Activated T-cell treated with anti-CD3 and anti-CD28 coated beads, Interleukin-2, amount 50 U/mL, for 72 hours (primary cell): Measurements from ENCODE around the gene ZNF723. TPM values are rescaled to one million over a fixed set of nuclear protein-coding genes. Genes with fewer than 3 reads are reported as not detected.
"Not testable (repeated sequence)": the region's sequence is repeated elsewhere in the genome, so short reads cannot be mapped to it uniquely, and the experiment has no call there.

Experiments used
- ATAC-seq, 2 donors: fragments of 150-1000 bp; cut with Tn5 transposase; replicated peaks in 1 of 2; 2 replicates each; pipeline ENCODE4 v1.10.0; 2021; ENCODE audit warnings: moderate library complexity in 2 of 2, mild to moderate bottlenecking in 1 of 2
- DNase-seq, 2 donors: peaks; one replicate each; pipeline ENCODE4 v3.0.0; 2021 to 2022; ENCODE audit warnings: mixed read lengths in 1 of 2
- H3K27ac Mint-ChIP-seq: one replicate; pipeline ENCODE4 v1.8.0; 2022; ENCODE audit warnings: mild to moderate bottlenecking, moderate library complexity, mixed read lengths
- H3K27me3 Mint-ChIP-seq: one replicate; pipeline ENCODE4 v1.8.0; 2022; ENCODE audit warnings: low read depth, mixed read lengths
- H3K36me3 Mint-ChIP-seq, 2 donors: one replicate each; pipeline ENCODE4 v1.8.0; 2022; ENCODE audit warnings: mixed read lengths in 2 of 2, mild to moderate bottlenecking in 1 of 2; ENCODE audit not compliant: insufficient read depth in 2 of 2
- H3K4me1 Mint-ChIP-seq: one replicate; pipeline ENCODE4 v1.8.0; 2022; ENCODE audit warnings: low read depth, mixed read lengths
- H3K4me3 Mint-ChIP-seq, 2 donors: one replicate each; pipeline ENCODE4 v1.8.0; 2022; ENCODE audit warnings: mild to moderate bottlenecking in 2 of 2, mixed read lengths in 2 of 2, moderate library complexity in 2 of 2
- H3K9me3 Mint-ChIP-seq, 2 donors: one replicate each; pipeline ENCODE4 v1.8.0; 2022; ENCODE audit warnings: mixed read lengths in 2 of 2
- total RNA-seq, 2 donors: library from RNA; stranded (reverse); gene quantifications; one replicate each; pipeline ENCODE4 v1.2.3, GENCODE V29; 2022

Gene ZNF723
- under 1 TPM in 1 of 2 donors, not detected in 1; 0.14 TPM for total RNA-seq

DNA sequence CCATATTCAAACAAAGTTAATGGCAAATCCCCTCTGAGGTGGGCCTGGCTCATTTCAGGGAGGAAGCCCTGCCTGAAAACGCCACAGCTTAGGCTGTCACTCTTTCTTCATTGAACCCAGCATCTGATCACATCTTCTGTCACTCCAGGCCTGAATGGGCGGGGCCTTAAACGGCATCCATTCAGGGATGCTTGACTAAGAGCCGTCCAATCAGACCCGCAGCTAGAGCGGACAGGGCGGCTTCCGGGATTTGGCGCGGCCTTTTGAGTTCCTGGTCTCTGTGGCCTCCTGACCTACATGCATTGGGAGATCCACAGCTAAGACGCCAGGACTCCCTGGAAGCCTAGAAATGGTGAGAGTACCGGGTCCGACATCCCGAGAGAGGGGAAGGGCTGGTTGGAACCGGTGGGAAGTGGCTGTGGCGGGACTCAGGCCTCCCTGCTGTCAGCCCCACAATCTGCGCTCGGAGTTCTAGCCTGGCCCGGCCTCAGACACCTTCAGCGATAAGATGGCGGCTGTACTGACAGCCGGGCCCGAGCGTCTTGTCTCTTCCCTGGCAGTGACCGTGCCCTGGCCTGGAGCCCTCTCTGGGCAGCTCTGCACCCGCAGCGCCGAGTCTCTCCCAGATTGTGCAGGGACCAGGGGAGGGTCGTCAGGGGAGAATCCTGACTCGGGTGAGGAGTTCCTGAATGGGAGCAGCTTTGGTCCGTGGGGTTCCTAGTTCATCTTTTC lies at the start of gene ZNF723:
TSS of gene ZNF723 (plus strand) at position 261 of the 732 bp plus-strand sequence. CDS start at position 350, 89 bp downstream.
- Mint-ChIP-seq H3K9me3 (peaks cover 4 to 6% of the 10 kb centered on the region in 2 donors), H3K36me3 (peaks cover 0 to 11% of the 10 kb centered on the region in 2 donors)
- no peak for DNase-seq

DNA sequence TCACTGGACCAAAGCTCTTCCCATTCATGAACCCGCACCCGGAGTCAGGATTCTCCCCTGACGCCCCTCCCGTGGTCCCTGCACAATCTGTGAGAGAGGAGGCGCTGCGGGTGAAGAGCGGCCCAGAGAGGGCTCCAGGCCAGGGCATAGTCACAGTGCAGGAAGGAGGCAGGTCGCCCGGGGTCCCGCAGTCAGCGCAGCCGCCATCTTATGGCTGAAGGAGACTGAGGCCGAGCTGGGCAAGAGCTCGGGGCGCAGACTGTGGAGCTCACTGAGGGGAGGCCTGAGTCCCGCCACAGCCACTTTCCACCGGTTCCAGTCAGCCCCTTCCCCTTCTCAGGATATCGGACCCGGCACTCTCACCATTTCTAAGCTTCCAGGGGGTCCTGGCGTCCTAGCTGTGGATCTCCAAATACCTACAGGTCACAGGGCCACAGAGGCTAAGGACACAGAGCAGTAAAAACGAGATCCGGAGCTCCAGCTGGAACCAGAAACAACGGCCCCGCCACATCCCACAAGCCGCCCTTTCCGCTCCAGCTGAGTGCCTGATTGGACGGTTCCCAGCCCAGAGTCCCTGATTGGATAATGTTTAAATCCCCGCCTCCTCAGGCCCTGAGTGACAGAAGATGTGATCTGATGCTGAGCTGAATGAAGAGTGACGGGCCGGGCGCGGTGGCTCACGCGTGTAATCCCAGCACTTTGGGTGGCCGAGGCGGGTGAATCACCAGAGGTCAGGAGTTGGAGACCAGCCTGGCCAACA lies 48.3 kb upstream of the ZNF723 start, which contains the start of gene ZNF99:
TSS of gene ZNF99 (minus strand) at position 501 of the 760 bp plus-strand sequence. CDS start at position 366, 135 bp downstream.
- no peaks in the 10 kb centered on the region for H3K4me1 Mint-ChIP-seq
- peaks cover 4 to 12% of the 10 kb centered on the region in 2 donors for H3K36me3 Mint-ChIP-seq
- no peak within 1 kb of the TSS for H3K4me3 Mint-ChIP-seq
- H3K27ac Mint-ChIP-seq, result no peak within 1 kb of the TSS
- DNase-seq (no peak), ATAC-seq (no peak)
- peaks cover 4 to 7% of the 10 kb centered on the region in 2 donors for H3K9me3 Mint-ChIP-seq
- no peaks in the 10 kb centered on the region for H3K27me3 Mint-ChIP-seq

More for the DNA sequence above, at the start of gene ZNF723:
- Mint-ChIP-seq H3K4me1 (no peaks in the 10 kb centered on the region), H3K4me3 (no peak within 1 kb of the TSS), H3K27me3 (no peaks in the 10 kb centered on the region), H3K27ac (no peak within 1 kb of the TSS)
- ATAC-seq, result no peak

- Mint-ChIP-seq H3K36me3 (peaks cover 3 to 12% of the 10 kb centered on the region in 2 donors), H3K9me3 (peaks cover 17 to 18% of the 10 kb centered on the region in 2 donors)
- not testable (repeated sequence) for DNase-seq, H3K27ac Mint-ChIP-seq, H3K4me1 Mint-ChIP-seq, ATAC-seq, H3K27me3 Mint-ChIP-seq, H3K4me3 Mint-ChIP-seq
Observed at GRCh38 chr19:22792863-22793262, 39.2 kb upstream of the ZNF723 start.

DNA sequence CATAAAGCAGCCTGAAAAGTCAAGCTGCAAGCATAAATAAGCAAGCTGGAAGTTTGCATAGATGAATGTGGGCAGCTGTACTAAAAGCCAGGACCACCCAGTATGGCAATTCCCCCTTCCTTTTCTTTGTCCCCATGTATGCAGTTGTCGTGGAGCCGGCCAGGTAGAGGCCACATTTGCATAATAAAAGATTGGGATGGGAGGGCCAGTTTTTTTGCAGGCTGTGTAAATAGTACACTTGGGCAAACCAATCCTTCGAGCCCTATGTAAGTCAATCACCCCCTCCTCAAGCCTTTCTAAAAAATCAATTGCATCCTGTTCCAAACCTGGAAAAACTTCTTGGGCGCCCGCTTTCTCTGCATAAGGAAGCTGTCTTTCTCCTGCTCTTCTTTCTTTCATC lies 35.1 kb upstream of the ZNF723 start:
- Mint-ChIP-seq H3K4me3 (no peak overlapping the region), H3K9me3 (peaks cover 33 to 34% of the 10 kb centered on the region in 2 donors), H3K36me3 (peaks cover 8 to 20% of the 10 kb centered on the region in 2 donors), H3K27me3 (no peaks in the 10 kb centered on the region), H3K27ac (no peak overlapping the region), H3K4me1 (no peaks in the 10 kb centered on the region)
- no peak for ATAC-seq
- DNase-seq, result no peak

DNA sequence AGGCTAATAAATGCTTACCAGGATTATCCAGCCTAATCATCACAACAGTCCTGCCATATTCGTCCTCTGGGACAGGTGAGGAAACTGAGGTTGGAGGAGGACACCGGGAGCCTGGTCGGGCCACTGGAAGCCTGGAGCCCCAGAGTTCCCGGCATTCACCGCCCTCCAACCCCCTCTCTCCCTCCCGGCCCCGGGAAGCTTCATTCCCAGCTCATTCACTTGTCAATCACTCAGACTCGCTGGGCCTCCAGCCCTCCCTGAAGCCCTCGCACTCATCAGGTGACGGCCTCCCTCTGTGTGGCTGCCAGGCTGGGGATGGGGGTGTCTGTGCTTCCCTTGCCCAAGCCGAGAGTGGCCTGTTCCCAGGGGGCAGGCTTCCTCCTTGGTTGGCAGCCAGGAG lies 25.7 kb upstream of the ZNF723 start:
- no peak for DNase-seq
- Mint-ChIP-seq H3K36me3 (peaks cover 3 to 5% of the 10 kb centered on the region in 2 donors), H3K9me3 (peaks cover 5 to 13% of the 10 kb centered on the region in 2 donors), H3K4me3 (no peak overlapping the region), H3K4me1 (no peaks in the 10 kb centered on the region), H3K27ac (no peak overlapping the region), H3K27me3 (no peaks in the 10 kb centered on the region)
- no peak for ATAC-seq

DNA sequence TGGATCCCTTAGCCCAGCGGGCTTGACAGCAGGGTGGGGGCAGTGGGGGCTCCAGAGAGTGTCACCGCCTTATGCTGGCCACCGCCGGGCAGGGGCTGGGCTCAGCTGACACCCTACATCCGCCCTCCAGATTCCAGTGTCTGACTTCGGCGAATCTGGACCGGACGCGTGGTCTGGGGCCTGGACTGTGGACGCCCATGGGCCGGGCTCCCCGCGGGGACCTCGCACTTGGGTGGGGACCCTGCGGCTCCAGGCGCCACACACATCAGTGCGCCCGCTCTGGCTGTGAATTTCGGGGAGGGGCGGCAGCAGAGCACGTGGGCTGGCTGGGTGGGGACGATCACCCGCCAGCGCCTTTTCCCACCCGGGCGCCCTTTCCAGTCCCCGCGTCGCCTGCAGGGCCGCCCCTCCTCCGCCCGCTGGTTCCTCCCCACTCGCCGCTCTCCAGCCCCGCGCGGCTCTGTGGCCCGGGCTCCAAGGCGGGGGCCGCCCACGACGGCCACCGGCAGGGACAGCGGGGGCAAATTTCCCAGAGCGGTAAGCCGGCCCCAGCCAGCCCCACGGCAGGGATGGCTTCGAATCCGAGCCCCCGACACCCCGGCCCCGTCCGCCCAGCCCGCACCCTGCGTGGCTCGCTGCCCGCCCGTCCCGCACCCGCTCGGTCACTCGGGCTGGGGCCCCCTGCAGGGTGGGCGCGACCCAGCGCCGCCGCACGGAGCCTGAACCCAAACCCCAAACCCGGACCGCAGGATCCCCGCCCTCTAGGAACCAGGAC lies 24.8 kb upstream of the ZNF723 start:
- DNase-seq (no peak), ATAC-seq (no peak)
- H3K4me3 Mint-ChIP-seq, result no peak overlapping the region
- H3K4me1 Mint-ChIP-seq, result no peaks in the 10 kb centered on the region
- H3K36me3 Mint-ChIP-seq, result peaks cover 5 to 6% of the 10 kb centered on the region in 2 donors
- H3K27ac Mint-ChIP-seq, result no peak overlapping the region
- H3K27me3 Mint-ChIP-seq, result no peaks in the 10 kb centered on the region
- peaks cover 8 to 12% of the 10 kb centered on the region in 2 donors for H3K9me3 Mint-ChIP-seq

DNA sequence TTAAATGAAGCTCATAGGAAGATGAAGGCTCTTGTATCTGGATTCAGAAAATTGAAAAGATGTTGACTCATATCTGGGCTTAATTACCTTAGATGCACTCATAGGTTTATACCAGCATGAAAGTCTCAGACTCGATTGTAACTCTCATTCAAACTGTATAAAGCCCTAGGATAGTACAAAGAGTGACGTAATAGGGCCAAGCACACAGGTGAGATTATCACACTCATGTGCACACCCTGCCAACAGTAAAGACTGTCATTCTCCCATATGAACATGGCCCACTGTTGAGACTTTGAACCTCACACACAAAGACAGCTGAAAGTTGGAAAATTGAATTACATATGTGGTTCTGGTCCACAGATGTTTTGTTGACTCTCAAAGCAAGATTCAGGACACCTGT lies 18.0 kb upstream of the ZNF723 start:
- ATAC-seq, result no peak
- Mint-ChIP-seq H3K9me3 (peaks cover 14 to 23% of the 10 kb centered on the region in 2 donors), H3K4me1 (no peaks in the 10 kb centered on the region), H3K4me3 (no peak overlapping the region), H3K36me3 (peaks cover 4 to 5% of the 10 kb centered on the region in 2 donors), H3K27ac (no peak overlapping the region), H3K27me3 (no peaks in the 10 kb centered on the region)
- no peak for DNase-seq

DNA sequence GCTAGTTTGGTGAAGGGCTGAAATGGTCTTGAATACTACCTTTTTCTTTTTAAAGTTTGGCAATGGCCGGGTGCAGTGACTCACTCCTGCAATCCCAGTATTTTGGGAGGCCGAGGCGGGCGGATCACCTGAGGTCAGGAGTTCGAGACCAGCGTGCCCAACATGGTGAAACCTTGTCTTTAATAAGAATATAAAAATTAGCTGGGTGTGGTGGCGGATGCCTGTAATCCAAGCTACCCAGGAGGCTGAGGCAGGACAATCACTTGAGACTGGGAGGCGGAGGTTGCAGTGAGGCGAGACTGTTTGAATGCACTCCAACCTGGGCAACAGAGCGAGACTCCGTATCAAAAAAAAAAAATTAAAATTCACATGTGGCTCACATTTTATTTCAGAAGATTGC lies 880 bp upstream of the ZNF723 start:
- H3K27me3 Mint-ChIP-seq, result no peaks in the 10 kb centered on the region
- H3K36me3 Mint-ChIP-seq, result peaks cover 0 to 11% of the 10 kb centered on the region in 2 donors
- H3K27ac Mint-ChIP-seq, result no peak overlapping the region
- ATAC-seq (no peak), DNase-seq (no peak)
- H3K4me1 Mint-ChIP-seq, result no peaks in the 10 kb centered on the region
- peaks cover 5 to 6% of the 10 kb centered on the region in 2 donors for H3K9me3 Mint-ChIP-seq
- no peak overlapping the region for H3K4me3 Mint-ChIP-seq

DNA sequence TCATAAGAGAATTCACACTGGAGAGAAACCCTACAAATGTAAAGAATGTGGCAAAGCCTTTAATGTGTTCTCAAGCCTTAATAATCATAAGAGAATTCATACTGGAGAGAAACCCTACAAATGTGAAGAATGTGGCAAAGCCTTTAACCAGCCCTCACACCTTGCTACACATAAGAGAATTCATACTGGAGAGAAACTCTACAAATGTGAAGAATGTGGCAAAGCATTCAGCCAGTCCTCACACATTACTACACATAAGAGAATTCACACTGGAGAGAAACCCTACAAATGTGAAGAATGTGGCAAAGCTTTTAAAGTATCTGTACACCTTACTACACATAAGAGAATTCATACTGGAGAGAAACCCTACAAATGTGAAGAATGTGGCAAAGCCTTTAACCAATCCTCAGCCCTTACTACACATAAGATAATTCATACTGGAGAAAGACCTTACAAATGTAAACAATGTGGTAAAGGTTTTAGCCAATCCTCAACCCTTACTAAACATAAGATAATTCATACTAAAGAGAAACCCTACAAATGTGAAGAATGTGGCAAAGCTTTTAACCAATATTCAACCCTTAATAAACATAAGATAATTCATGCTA lies 25.7 kb downstream of the ZNF723 start:
- H3K4me3 Mint-ChIP-seq, ATAC-seq, H3K27me3 Mint-ChIP-seq, H3K4me1 Mint-ChIP-seq, DNase-seq, H3K27ac Mint-ChIP-seq: not testable (repeated sequence)
- peaks cover 7 to 16% of the 10 kb centered on the region in 2 donors for H3K9me3 Mint-ChIP-seq
- peaks cover 5 to 30% of the 10 kb centered on the region in 2 donors for H3K36me3 Mint-ChIP-seq

- Mint-ChIP-seq H3K36me3 (peaks cover 6 to 8% of the 10 kb centered on the region in 2 donors), H3K4me1 (no peaks in the 10 kb centered on the region)
- no peak for ATAC-seq
Observed at GRCh38 chr19:22882797-22883196, 50.7 kb downstream of the ZNF723 start.

DNA sequence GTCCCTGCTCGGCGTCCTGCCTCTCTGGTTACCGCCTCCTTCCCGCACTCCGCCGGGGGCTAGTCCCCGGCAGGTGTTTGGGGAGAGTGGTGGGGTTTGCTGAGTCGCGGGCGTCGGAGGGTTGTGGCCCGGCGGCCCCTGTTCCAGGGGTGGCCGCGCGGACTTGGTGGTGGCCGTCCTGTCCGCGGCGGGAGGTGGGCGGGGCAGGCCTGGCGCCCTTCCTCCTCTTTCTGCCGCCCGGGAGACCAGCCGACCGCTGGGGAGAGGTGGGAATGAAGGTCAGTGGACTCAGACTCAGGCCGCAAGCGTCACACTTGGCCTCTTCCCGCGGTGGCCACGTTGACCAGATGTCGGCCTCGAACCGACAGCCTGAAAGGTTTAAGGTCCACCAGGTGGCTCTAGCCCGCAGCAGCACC lies 61.8 kb downstream of the ZNF723 start:
- DNase-seq (no peak), ATAC-seq (no peak)
- no peaks in the 10 kb centered on the region for H3K27me3 Mint-ChIP-seq
- H3K27ac Mint-ChIP-seq, result no peak overlapping the region
- no peak overlapping the region for H3K4me3 Mint-ChIP-seq
- H3K36me3 Mint-ChIP-seq, result peaks cover 6 to 22% of the 10 kb centered on the region in 2 donors
- peaks cover 10 to 12% of the 10 kb centered on the region in 2 donors for H3K9me3 Mint-ChIP-seq
- H3K4me1 Mint-ChIP-seq, result no peaks in the 10 kb centered on the region

More at GRCh38 chr19:22882797-22883196, 50.7 kb downstream of the ZNF723 start:
- peak in 1 of 2 donors; percentile 7 for DNase-seq
- no peak overlapping the region for H3K27ac Mint-ChIP-seq
- no peak overlapping the region for H3K4me3 Mint-ChIP-seq
- peaks cover 2 to 13% of the 10 kb centered on the region in 2 donors for H3K9me3 Mint-ChIP-seq
- H3K27me3 Mint-ChIP-seq, result no peaks in the 10 kb centered on the region

DNA sequence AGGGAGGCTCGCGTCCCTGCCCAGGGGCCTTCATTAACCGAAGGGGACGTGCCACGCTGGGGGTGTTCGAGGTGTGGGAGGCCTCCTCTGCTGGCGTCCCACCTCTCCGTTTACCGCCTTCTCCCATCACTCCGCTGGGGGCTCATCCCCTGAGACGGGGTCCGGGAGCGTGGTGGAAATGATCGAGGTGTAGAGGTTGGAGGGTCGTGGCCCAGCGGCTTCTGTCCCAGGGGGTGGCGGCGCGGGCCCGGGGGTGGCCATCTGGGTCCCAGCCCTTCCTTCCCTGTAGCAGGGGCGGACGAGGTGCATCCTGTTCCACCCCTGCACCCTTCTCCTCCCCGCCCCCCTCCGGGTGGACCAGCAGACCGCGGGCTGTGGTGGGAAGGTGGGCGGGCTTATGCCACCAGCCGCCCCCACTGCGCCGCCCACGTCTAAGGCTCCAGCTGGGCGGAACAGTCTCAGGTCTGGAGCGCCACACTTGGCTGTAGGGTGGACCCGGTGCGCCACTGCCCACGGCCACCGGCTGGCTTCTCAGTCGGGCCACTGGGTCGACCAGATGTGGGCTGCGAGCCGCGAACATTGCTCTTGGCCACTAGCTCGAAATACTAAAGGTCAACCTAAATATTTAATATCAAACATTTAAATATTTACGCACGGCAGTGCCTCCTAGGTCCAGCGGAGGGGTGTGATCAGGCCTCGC lies 69.5 kb downstream of the ZNF723 start:
- Mint-ChIP-seq H3K4me3 (no peak overlapping the region), H3K9me3 (peaks cover 9 to 15% of the 10 kb centered on the region in 2 donors), H3K27me3 (no peaks in the 10 kb centered on the region), H3K27ac (no peak overlapping the region), H3K4me1 (no peaks in the 10 kb centered on the region), H3K36me3 (peaks cover 9 to 19% of the 10 kb centered on the region in 2 donors)
- DNase-seq (no peak), ATAC-seq (no peak)
